WERI-Rb-1 (cell line): ENCODE measurements around the gene POLK.

Experiments used
- DNase-seq: peaks from one replicate; pipeline ENCODE4 v3.0.0-alpha.2; 2020
- H3K27ac ChIP-seq: fragments of 250-450 bp; sonication (Bioruptor Pico); 2 replicates; pipeline ENCODE4 v1.5.1; 2020; ENCODE audit warnings: mild to moderate bottlenecking, moderate library complexity
- H3K27me3 ChIP-seq: fragments of 250-450 bp; sonication (Bioruptor Pico); 2 replicates; pipeline ENCODE4 v1.5.1; 2021; ENCODE audit warnings: mild to moderate bottlenecking, low read depth, moderate library complexity; ENCODE audit not compliant: insufficient read depth, severe bottlenecking
- H3K36me3 ChIP-seq: fragments of 250-450 bp; sonication (Bioruptor Pico); 2 replicates; pipeline ENCODE4 v1.5.1; 2020; ENCODE audit warnings: mild to moderate bottlenecking, moderate library complexity
- H3K4me3 ChIP-seq: 2 replicates; pipeline ENCODE4 v1.5.1; 2011; ENCODE audit warnings: low read depth, mild to moderate bottlenecking, control low read depth, low read length
- H3K9me3 ChIP-seq: fragments of 250-450 bp; sonication (Bioruptor Pico); 2 replicates; pipeline ENCODE4 v1.5.1; 2021; ENCODE audit warnings: mild to moderate bottlenecking, moderate library complexity; ENCODE audit not compliant: severe bottlenecking
- TF ChIP-seq, protein P1 (sequence below): IDR thresholded peaks from 2 replicates; pipeline ENCODE4 v1.5.1; 2011; ENCODE audit warnings: low read depth, mild to moderate bottlenecking, control low read depth, inconsistent platforms, low read length

The POLK gene

GRCh38 chr5:75538211-75538610 lies 26.5 kb downstream of the POLK start:
- TF ChIP-seq, protein P1, sequence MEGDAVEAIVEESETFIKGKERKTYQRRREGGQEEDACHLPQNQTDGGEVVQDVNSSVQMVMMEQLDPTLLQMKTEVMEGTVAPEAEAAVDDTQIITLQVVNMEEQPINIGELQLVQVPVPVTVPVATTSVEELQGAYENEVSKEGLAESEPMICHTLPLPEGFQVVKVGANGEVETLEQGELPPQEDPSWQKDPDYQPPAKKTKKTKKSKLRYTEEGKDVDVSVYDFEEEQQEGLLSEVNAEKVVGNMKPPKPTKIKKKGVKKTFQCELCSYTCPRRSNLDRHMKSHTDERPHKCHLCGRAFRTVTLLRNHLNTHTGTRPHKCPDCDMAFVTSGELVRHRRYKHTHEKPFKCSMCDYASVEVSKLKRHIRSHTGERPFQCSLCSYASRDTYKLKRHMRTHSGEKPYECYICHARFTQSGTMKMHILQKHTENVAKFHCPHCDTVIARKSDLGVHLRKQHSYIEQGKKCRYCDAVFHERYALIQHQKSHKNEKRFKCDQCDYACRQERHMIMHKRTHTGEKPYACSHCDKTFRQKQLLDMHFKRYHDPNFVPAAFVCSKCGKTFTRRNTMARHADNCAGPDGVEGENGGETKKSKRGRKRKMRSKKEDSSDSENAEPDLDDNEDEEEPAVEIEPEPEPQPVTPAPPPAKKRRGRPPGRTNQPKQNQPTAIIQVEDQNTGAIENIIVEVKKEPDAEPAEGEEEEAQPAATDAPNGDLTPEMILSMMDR: no peak
- DNase-seq: no peak
- H3K9me3 ChIP-seq: peaks cover 3% of the 10 kb centered on the region

DNA sequence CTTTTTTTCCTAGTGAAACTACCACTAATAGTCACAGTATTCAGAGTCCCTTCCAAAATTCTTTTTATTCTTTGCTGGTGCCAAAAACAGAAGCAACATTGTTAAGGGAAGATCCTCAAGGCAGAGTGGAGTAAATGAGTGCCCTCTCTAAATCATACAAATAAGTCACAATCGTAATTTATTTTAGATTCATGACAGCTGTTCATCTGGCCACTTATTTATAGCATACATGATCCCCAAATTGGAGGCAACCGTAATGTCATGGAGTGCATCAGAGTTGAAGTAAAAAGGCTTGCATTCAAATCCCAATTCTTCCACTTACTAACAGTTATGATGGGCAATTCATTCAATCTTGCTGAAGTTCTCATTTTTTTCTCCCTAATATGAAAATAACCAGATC lies 33.4 kb downstream of the POLK start:
- H3K4me3 ChIP-seq: no peak overlapping the region
- TF ChIP-seq, protein P1: no peak

More at GRCh38 chr5:75538211-75538610, 26.5 kb downstream of the POLK start:
- Histone ChIP-seq H3K4me3 (no peak overlapping the region), H3K27me3 (no peaks in the 10 kb centered on the region), H3K36me3 (no peaks in the 10 kb centered on the region; the same call in 1 of the 2 replicates), H3K27ac (no peak overlapping the region)

DNA sequence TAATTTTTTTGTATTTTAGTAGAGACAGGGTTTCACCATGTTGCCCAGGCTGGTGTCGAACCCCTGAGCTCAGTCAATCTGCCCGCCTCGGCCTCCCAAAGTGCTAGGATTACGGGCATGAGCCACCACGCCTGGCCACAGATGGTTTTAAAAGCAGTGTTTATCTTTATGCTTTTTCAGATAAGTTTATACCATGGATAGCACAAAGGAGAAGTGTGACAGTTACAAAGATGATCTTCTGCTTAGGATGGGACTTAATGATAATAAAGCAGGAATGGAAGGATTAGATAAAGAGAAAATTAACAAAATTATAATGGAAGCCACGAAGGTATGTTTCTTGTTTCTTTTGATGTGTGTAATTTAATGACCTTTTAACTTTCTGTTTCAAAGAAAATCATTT lies 35.1 kb downstream of the POLK start:
- H3K27ac ChIP-seq: no peak overlapping the region
- DNase-seq: no peak
- H3K4me3 ChIP-seq: no peak overlapping the region
- H3K27me3 ChIP-seq: no peaks in the 10 kb centered on the region
- peaks cover 3% of the 10 kb centered on the region for H3K36me3 ChIP-seq
- H3K9me3 ChIP-seq: no peaks in the 10 kb centered on the region
- TF ChIP-seq, protein P1: no peak

More for the DNA sequence above, 33.4 kb downstream of the POLK start:
- Histone ChIP-seq H3K27ac (no peak overlapping the region), H3K27me3 (no peaks in the 10 kb centered on the region), H3K36me3 (peaks cover 3% of the 10 kb centered on the region), H3K9me3 (no peaks in the 10 kb centered on the region)
- DNase-seq: no peak

DNA sequence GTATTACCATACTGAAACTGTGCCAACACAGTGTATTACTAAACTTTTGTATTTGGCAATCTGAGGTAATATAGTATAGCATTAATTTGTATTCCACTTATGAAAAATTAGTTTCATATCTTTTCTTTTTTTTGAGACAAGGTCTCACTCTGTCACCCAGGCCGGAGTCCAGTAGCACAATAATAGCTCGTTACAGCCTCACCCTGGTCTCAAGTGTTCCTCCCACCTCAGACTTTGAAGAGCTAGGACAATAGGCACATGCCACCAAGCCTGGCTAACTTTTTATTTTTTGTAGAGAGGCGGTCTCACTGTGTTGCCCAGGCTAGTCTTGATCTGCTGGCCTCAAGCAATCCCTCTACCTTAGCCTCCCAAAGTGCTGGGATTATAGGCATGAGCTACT lies 36.1 kb downstream of the POLK start:
- Histone ChIP-seq H3K4me3 (no peak overlapping the region), H3K9me3 (no peaks in the 10 kb centered on the region), H3K27ac (no peak overlapping the region), H3K36me3 (peaks cover 12% of the 10 kb centered on the region), H3K27me3 (no peaks in the 10 kb centered on the region)
- DNase-seq: no peak
- TF ChIP-seq, protein P1: no peak

DNA sequence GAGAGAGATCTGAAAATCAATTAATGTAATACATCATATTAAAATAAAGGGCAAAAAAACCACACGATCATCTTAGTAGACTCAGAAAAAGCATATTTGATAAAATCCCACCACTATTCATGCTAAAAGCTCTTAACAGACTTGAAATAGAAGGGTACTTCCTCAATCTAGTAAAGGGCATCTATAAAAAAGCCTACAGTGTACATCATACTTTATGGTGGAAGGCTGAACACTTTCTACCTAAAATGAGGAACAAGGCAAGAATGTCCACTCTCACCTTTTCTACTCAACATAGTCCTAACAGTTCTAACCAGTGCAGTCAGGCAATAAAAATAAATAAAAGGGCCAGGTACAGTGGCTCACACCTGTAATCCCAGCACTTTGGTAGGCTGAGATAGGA lies 38.9 kb downstream of the POLK start:
- Histone ChIP-seq H3K27me3 (no peaks in the 10 kb centered on the region), H3K9me3 (no peaks in the 10 kb centered on the region), H3K36me3 (peaks cover 18% of the 10 kb centered on the region), H3K4me3 (no peak overlapping the region), H3K27ac (no peak overlapping the region)
- TF ChIP-seq, protein P1: no peak
- no peak for DNase-seq

DNA sequence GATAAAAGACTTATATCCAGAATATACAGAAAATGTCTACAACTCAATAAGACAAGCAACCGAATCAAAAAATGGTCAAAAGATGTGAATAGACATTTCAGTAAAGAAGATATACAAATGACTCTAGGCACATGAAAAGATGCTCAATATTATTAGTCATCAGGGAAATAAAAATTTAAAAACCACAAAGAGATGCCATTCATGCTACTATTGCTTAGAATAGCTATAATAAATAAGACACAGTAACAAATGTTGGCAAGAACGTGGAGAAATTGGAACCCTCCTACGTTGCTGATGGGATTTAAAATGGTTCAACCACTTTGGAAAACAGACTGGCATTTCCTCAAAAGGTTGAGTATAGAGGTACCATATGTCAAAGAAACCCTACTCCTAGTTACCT lies 39.8 kb downstream of the POLK start:
- Histone ChIP-seq H3K27ac (no peak overlapping the region), H3K4me3 (no peak overlapping the region), H3K9me3 (no peaks in the 10 kb centered on the region), H3K27me3 (no peaks in the 10 kb centered on the region), H3K36me3 (peaks cover 20% of the 10 kb centered on the region)
- DNase-seq: no peak
- TF ChIP-seq, protein P1: no peak
